ENCODE measurements around the gene SPNS2.

DNA sequence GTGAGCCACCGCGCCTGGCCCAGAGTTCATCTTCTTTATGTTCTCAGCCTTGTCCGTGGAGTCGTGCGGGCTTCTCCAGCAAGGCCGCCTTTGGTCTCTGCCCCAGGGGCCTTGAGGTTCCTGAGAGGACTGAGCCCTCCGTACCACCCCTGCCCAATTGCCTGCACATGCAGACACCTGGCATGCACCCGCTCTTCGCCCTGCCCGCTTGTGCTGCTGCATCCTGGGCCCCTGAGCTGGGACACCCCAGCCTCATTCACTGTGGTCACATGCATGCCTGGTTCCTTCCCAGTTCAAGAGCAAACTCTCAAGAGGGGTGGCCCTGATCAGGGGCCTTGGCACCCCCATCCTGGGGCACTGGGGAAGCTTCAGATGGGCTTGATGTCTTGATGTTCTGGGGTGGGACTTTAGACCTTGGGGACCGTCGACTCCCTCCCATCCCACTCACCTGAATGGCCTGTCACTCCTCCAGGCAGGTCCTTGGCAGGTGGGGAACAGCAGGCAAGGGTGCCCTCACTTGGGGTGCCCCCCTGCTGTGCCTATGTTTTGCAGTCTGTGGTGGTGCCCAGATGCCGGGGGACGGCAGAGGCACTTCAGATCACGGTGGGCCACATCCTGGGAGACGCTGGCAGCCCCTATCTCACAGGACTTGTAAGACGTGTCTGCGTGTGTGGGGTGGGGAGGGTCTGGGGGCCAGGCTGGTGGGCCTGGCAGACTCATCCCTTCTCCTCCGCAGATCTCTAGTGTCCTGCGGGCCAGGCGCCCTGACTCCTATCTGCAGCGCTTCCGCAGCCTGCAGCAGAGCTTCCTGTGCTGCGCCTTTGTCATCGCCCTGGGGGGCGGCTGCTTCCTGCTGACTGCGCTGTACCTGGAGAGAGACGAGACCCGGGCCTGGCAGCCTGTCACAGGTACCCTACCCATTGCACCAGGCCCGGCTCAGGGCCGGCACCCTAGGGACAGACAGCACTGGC lies 12.7 kb upstream of the SPNS2 start:
- TF ChIP-seq, protein P1, sequence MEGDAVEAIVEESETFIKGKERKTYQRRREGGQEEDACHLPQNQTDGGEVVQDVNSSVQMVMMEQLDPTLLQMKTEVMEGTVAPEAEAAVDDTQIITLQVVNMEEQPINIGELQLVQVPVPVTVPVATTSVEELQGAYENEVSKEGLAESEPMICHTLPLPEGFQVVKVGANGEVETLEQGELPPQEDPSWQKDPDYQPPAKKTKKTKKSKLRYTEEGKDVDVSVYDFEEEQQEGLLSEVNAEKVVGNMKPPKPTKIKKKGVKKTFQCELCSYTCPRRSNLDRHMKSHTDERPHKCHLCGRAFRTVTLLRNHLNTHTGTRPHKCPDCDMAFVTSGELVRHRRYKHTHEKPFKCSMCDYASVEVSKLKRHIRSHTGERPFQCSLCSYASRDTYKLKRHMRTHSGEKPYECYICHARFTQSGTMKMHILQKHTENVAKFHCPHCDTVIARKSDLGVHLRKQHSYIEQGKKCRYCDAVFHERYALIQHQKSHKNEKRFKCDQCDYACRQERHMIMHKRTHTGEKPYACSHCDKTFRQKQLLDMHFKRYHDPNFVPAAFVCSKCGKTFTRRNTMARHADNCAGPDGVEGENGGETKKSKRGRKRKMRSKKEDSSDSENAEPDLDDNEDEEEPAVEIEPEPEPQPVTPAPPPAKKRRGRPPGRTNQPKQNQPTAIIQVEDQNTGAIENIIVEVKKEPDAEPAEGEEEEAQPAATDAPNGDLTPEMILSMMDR (IDR thresholded peaks at IDR 0.05): no peak
- no peak for TF ChIP-seq TCF7L2 (IDR thresholded peaks at IDR 0.05; ENCODE audit: low read depth, low read length)

All from Panc1 (cell line).